SU-DHL-6 (cell line): ENCODE results near the gene PODN.

Experiments
- H2AFZ ChIP-seq: fragments of 200-600 bp; sonication (generic); 2 replicates; pipeline ENCODE4 v1.6.1; 2014; ENCODE audit warnings: low read depth, mild to moderate bottlenecking, moderate library complexity, mixed read lengths, antibody characterized with exemption, low read length; ENCODE audit not compliant: severe bottlenecking
- H3F3A ChIP-seq: fragments of 200-600 bp; shearing (Covaris generic); 2 replicates; pipeline ENCODE4 v1.6.0; 2016; ENCODE audit warnings: antibody characterized with exemption, mild to moderate bottlenecking; ENCODE audit not compliant: insufficient read depth
- H3K27ac ChIP-seq: fragments of 200-600 bp; sonication (generic); 2 replicates; pipeline ENCODE4 v1.5.1; 2016; ENCODE audit warnings: low read depth, mild to moderate bottlenecking, low read length, moderate library complexity, mixed read lengths
- H3K27me3 ChIP-seq: fragments of 200-600 bp; sonication (generic), shearing (Covaris generic); 2 replicates; pipeline ENCODE4 v1.6.0; 2014; ENCODE audit warnings: mild to moderate bottlenecking, low read length
- H3K36me3 ChIP-seq: fragments of 200-600 bp; sonication (generic); 2 replicates; pipeline ENCODE4 v1.6.1; 2014; ENCODE audit warnings: mild to moderate bottlenecking, low read length, mixed read lengths
- H3K4me2 ChIP-seq: fragments of 300-600, 200-600 bp; shearing (Covaris generic), sonication (generic); 2 replicates; pipeline ENCODE4 v1.6.0; 2014; ENCODE audit warnings: low read length, low read depth, mild to moderate bottlenecking; ENCODE audit not compliant: poor library complexity, severe bottlenecking
- H3K4me3 ChIP-seq: fragments of 200-600 bp; sonication (generic); 2 replicates; pipeline ENCODE4 v1.5.1; 2014; ENCODE audit warnings: antibody characterized with exemption, low read length, mild to moderate bottlenecking, mixed read lengths; ENCODE audit not compliant: insufficient read depth, poor library complexity, severe bottlenecking
- H3K79me2 ChIP-seq: fragments of 200-600 bp; sonication (generic); 2 replicates; pipeline ENCODE4 v1.6.1; 2014; ENCODE audit warnings: mild to moderate bottlenecking, low read length, moderate library complexity; ENCODE audit not compliant: insufficient read depth
- H3K9ac ChIP-seq: fragments of 200-600 bp; sonication (generic); 2 replicates; pipeline ENCODE4 v1.7.0; 2014; ENCODE audit warnings: mild to moderate bottlenecking, low read length
- H3K9me2 ChIP-seq: fragments of 200-600 bp; sonication (generic); replicated peaks from 2 replicates; pipeline ENCODE4 v1.6.1; 2014; ENCODE audit warnings: low read length; ENCODE audit not compliant: insufficient read depth
- H3K9me3 ChIP-seq: fragments of 200-600 bp; sonication (generic); 2 replicates; pipeline ENCODE4 v1.6.1; 2014; ENCODE audit warnings: low read length, mixed read lengths; ENCODE audit not compliant: insufficient read depth
- H4K20me1 ChIP-seq: fragments of 200-600 bp; sonication (generic); 2 replicates; pipeline ENCODE4 v1.6.1; 2014; ENCODE audit warnings: low read depth, mild to moderate bottlenecking, antibody characterized with exemption, low read length, moderate library complexity, mixed read lengths
- CTCF ChIP-seq: fragments of 200-600 bp; sonication (generic); IDR thresholded peaks from one replicate; pipeline ENCODE4 v1.5.1; 2017; ENCODE audit warnings: antibody characterized with exemption, mild to moderate bottlenecking, low read length, moderate library complexity; ENCODE audit not compliant: insufficient read depth, poor library complexity, severe bottlenecking
- EZH2phosphoT487 ChIP-seq: fragments of 200-600 bp; sonication (generic), shearing (Covaris generic); conservative IDR thresholded peaks from 2 replicates; pipeline ENCODE4 v1.6.1; 2018; ENCODE audit warnings: mild to moderate bottlenecking, antibody characterized with exemption, low read length, moderate library complexity, mixed read lengths

Gene PODN

DNA sequence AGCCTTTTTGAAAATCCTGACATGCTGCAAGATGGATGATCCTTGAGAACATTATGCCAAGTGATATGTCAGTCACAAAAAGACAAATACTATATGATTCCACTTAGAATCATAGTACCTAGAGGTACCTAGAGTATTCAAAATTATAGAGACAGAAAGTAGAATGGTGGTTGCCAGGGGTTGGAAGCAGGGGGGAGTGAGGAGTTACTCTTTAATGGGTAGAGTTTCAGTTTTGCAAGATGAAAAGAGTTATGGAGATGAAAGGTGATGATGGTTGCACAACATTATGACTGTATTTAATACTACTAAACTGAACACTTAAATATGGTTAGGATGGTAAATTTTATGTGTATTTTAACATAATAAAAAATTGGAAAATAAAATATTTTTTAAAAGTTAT lies 37.9 kb upstream of the PODN start:
- H3K27me3 ChIP-seq = no peaks in the 10 kb centered on the region
- no peak overlapping the region for H2AFZ ChIP-seq
- no peak overlapping the region for H3K27ac ChIP-seq
- no peak for TF ChIP-seq CTCF
- no peak for TF ChIP-seq EZH2phosphoT487
- H3K9me2 ChIP-seq = no peaks in the 10 kb centered on the region
- H3K9me3 ChIP-seq = no peaks in the 10 kb centered on the region
- H3K4me2 ChIP-seq = no peak overlapping the region
- peaks cover 40% of the 10 kb centered on the region for H3K79me2 ChIP-seq
- no peak overlapping the region for H3K4me3 ChIP-seq
- H3F3A ChIP-seq = no peaks in the 10 kb centered on the region
- H3K36me3 ChIP-seq = no peaks in the 10 kb centered on the region
- no peaks in the 10 kb centered on the region for H4K20me1 ChIP-seq
- no peak overlapping the region for H3K9ac ChIP-seq

DNA sequence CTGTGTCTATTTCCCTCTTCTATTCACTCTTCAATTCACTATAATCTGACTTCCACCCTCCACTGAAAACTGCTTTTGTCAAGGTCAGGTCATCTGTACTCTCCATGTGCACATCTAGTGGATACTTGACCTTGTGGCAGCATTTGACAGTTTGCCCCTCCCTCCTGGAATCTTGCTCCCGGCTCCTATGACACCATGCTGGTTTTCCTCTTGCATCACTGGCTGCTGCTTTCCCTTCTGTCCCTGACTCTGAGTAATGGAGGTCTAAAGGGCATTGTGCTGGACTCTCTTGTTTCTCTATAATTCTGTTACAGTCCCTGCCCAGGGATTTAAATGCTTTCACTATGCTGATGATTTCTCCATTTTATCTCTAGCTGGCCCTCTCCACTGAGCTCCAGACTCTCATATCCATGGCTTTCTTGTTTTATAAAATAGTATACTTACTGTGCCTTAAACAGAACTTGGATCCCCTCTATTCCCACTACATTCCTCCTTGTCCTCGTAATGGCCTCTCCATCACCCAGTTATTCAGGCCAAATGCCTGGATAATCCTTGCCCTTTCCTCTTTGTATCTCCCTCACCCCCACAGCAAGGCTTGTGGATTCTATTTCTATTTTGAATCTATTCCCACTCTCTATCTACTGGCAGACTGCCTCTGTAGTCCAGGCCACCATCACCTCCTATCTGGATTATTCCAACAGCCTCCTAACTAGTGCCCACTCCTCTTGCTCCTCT lies 36.8 kb upstream of the PODN start:
- no peak overlapping the region for H3K4me2 ChIP-seq

DNA sequence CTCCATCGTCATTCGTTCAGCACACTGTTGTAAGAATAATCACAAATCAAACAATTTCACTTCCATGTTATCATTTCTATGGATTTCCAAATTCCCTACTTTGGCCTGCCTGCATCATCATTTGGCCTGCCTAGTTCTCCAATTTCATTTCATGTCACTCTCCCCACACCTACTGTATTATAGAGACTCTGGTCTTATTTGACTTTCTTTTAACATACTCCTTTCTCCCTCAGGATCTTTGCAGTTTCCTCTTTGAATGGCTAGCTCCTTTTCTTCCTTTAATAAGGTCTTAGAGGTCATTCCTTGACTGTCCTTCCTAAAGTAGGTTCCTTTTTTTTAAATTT lies 36.3 kb upstream of the PODN start:
- Histone ChIP-seq H3K9ac (no peak overlapping the region), H3K36me3 (no peaks in the 10 kb centered on the region), H3K9me2 (no peaks in the 10 kb centered on the region), H3K27ac (no peak overlapping the region), H3F3A (no peaks in the 10 kb centered on the region), H3K79me2 (peaks cover 28% of the 10 kb centered on the region), H3K4me2 (no peak overlapping the region), H4K20me1 (no peaks in the 10 kb centered on the region), H3K9me3 (no peaks in the 10 kb centered on the region), H3K27me3 (no peaks in the 10 kb centered on the region), H3K4me3 (no peak overlapping the region), H2AFZ (no peak overlapping the region)
- no peak for TF ChIP-seq EZH2phosphoT487
- TF ChIP-seq CTCF = no peak

More for the DNA sequence above, 36.8 kb upstream of the PODN start:
- Histone ChIP-seq H4K20me1 (no peaks in the 10 kb centered on the region), H3K79me2 (peaks cover 34% of the 10 kb centered on the region), H3K27me3 (no peaks in the 10 kb centered on the region), H3K9me2 (no peaks in the 10 kb centered on the region), H3K9me3 (no peaks in the 10 kb centered on the region), H2AFZ (no peak overlapping the region), H3K9ac (no peak overlapping the region), H3K36me3 (no peaks in the 10 kb centered on the region), H3K4me3 (no peak overlapping the region), H3F3A (no peaks in the 10 kb centered on the region), H3K27ac (no peak overlapping the region)
- TF ChIP-seq EZH2phosphoT487 (no peak), CTCF (no peak)
